H1 (cell line): Measurements from ENCODE around the gene ZBTB20.

ENCODE experiments used
- MAFK ChIP-seq: IDR thresholded peaks from 2 replicates; pipeline ENCODE4 v1.6.1; 2012; ENCODE audit warnings: low read depth, mild to moderate bottlenecking, improper control_type of control experiment, low read length
- SAP30 ChIP-seq: fragments of 300-600 bp; sonication (generic); IDR thresholded peaks from 2 replicates; pipeline ENCODE4 v1.7.1; 2012; ENCODE audit warnings: low read length, moderate library complexity, mild to moderate bottlenecking, inconsistent platforms; ENCODE audit not compliant: insufficient read depth, insufficient replicate concordance
- TAF1 ChIP-seq: IDR thresholded peaks from 2 replicates; pipeline ENCODE4 v1.6.1; 2011; ENCODE audit warnings: mild to moderate bottlenecking, low read depth, low read length
- TF ChIP-seq, protein P1 (sequence below), 3 experiments: IDR thresholded peaks; 1 replicate in 2 of 3; 2 replicates in 1 of 3; pipeline versions ENCODE4 v1.5.1 to v1.6.1; 2011; ENCODE audit warnings: low read length in 3 of 3, mild to moderate bottlenecking in 3 of 3, inconsistent platforms in 2 of 3, low read depth in 1 of 3, moderate library complexity in 1 of 3; ENCODE audit not compliant: insufficient read depth in 1 of 3; ENCODE audit errors: control extremely low read depth in 1 of 3
- TF ChIP-seq, protein P2 (sequence below): IDR thresholded peaks from 2 replicates; pipeline ENCODE4 v1.6.1; 2011; ENCODE audit warnings: low read length, improper control_type of control experiment
- TF ChIP-seq, protein P3 (sequence below): IDR thresholded peaks from 2 replicates; pipeline ENCODE4 v1.6.1; 2011; ENCODE audit warnings: low read depth, mild to moderate bottlenecking, low read length; ENCODE audit not compliant: insufficient read depth

DNA sequence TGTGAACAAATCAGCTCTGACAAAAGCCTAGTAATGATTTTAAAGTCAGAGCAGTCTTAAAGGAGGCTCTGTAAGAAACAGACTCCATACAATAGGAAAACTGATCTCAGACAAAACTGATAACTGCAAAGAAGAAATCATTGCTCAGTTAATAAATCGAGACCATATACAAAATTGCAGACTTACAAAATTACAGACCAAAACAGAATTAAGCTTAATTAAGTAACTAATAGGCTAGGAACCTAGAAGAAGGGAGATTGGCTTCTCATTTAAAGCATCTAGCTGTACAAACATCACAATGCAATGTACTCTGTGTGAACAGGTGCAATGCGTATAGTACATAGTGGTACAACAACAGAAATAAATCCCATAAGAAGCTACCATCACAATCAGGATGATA is 46.3 kb downstream of the ZBTB20 start:
- TF ChIP-seq, protein P1, sequence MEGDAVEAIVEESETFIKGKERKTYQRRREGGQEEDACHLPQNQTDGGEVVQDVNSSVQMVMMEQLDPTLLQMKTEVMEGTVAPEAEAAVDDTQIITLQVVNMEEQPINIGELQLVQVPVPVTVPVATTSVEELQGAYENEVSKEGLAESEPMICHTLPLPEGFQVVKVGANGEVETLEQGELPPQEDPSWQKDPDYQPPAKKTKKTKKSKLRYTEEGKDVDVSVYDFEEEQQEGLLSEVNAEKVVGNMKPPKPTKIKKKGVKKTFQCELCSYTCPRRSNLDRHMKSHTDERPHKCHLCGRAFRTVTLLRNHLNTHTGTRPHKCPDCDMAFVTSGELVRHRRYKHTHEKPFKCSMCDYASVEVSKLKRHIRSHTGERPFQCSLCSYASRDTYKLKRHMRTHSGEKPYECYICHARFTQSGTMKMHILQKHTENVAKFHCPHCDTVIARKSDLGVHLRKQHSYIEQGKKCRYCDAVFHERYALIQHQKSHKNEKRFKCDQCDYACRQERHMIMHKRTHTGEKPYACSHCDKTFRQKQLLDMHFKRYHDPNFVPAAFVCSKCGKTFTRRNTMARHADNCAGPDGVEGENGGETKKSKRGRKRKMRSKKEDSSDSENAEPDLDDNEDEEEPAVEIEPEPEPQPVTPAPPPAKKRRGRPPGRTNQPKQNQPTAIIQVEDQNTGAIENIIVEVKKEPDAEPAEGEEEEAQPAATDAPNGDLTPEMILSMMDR (IDR thresholded peaks at IDR 0.05; ENCODE audit: control extremely low read depth in 1 of 3, insufficient read depth in 1 of 3, low read depth in 1 of 3, low read length in 3 of 3) = no peak
- TF ChIP-seq SAP30 (no peak), TAF1 (no peak), MAFK (no peak)
- TF ChIP-seq, protein P2, sequence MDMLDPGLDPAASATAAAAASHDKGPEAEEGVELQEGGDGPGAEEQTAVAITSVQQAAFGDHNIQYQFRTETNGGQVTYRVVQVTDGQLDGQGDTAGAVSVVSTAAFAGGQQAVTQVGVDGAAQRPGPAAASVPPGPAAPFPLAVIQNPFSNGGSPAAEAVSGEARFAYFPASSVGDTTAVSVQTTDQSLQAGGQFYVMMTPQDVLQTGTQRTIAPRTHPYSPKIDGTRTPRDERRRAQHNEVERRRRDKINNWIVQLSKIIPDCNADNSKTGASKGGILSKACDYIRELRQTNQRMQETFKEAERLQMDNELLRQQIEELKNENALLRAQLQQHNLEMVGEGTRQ = no peak
- TF ChIP-seq, protein P3, sequence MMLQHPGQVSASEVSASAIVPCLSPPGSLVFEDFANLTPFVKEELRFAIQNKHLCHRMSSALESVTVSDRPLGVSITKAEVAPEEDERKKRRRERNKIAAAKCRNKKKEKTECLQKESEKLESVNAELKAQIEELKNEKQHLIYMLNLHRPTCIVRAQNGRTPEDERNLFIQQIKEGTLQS = no peak
